K562 (cell line): ENCODE results near the gene SLITRK2.

Experiments used
- ATF1 ChIP-seq, 2 experiments: fragments of 450-650 bp in 1 of 2; IDR thresholded peaks; 2 replicates each; pipeline ENCODE4 v1.6.1; 2016; ENCODE audit warnings: missing compliant biosample characterization in 1 of 2, missing genetic modification characterization in 1 of 2
- CEBPB ChIP-seq: fragments of 450-650 bp; IDR thresholded peaks from 2 replicates; pipeline ENCODE4 v1.6.1; 2016; ENCODE audit warnings: missing genetic modification characterization, missing compliant biosample characterization
- CTCF ChIP-seq, 3 experiments: IDR thresholded peaks in 2 of 3; conservative IDR thresholded peaks in 1 of 3; 2 replicates each; pipeline ENCODE4 v1.5.1; 2011 to 2012; ENCODE audit warnings: low read length in 3 of 3, mild to moderate bottlenecking in 3 of 3, control low read depth in 2 of 3, improper control_type of control experiment in 1 of 3, inconsistent platforms in 1 of 3, low read depth in 1 of 3, mixed read lengths in 1 of 3, moderate library complexity in 1 of 3; ENCODE audit not compliant: insufficient read depth in 2 of 3
- EGR1 ChIP-seq: fragments of 450-650 bp; conservative IDR thresholded peaks from 2 replicates; pipeline ENCODE4 v1.6.1; 2017; ENCODE audit warnings: mild to moderate bottlenecking
- ELF1 ChIP-seq: fragments of 200-800 bp; sonication (Bioruptor generic); IDR thresholded peaks from 2 replicates; pipeline ENCODE4 v1.6.1; 2016; ENCODE audit warnings: missing genetic modification characterization, missing compliant biosample characterization
- ESRRA ChIP-seq: fragments of 450-650 bp; IDR thresholded peaks from 2 replicates; pipeline ENCODE4 v1.6.1; 2014; ENCODE audit warnings: low read depth, mild to moderate bottlenecking, moderate library complexity, borderline replicate concordance
- GABPB2 ChIP-seq: fragments of 250-450 bp; sonication (Bioruptor Pico); conservative IDR thresholded peaks from 2 replicates; pipeline ENCODE4 v1.5.1; 2021; ENCODE audit warnings: mild to moderate bottlenecking
- GTF2F1 ChIP-seq: IDR thresholded peaks from 2 replicates; pipeline ENCODE4 v1.6.1; 2011; ENCODE audit warnings: low read depth, low read length, improper control_type of control experiment
- KLF16 ChIP-seq: IDR thresholded peaks from 2 replicates; pipeline ENCODE4 v1.6.1; 2016; ENCODE audit warnings: antibody characterized with exemption
- MEF2A ChIP-seq: IDR thresholded peaks from 2 replicates; pipeline ENCODE4 v1.6.1; 2011; ENCODE audit warnings: low read depth, mild to moderate bottlenecking, low read length, moderate library complexity; ENCODE audit not compliant: control insufficient read depth
- RBM14 ChIP-seq: fragments of 200-400 bp; formaldehyde crosslinking; IDR thresholded peaks from 2 replicates; pipeline ENCODE4 v1.6.1; 2018; ENCODE audit warnings: low read depth, mild to moderate bottlenecking, low read length, moderate library complexity, borderline replicate concordance; ENCODE audit not compliant: insufficient read depth
- SRSF7 ChIP-seq: fragments of 200-400 bp; formaldehyde crosslinking; optimal IDR thresholded peaks from 2 replicates; pipeline ENCODE3; 2017; ENCODE audit warnings: mild to moderate bottlenecking, low read depth, low read length
- ZNF3 ChIP-seq: fragments of 250-450 bp; sonication (Bioruptor Pico); IDR thresholded peaks from 2 replicates; pipeline ENCODE4 v1.5.0; 2021; ENCODE audit warnings: mild to moderate bottlenecking, moderate library complexity

GRCh38 chrX:145773006-145773405 is 44.6 kb upstream of the SLITRK2 start:
- TF ChIP-seq SRSF7, result no peak
- no peak for TF ChIP-seq GABPB2
- TF ChIP-seq GTF2F1, result no peak
- TF ChIP-seq ESRRA, result no peak
- TF ChIP-seq CTCF (IDR thresholded peaks at IDR 0.05 in 2 of 3, conservative IDR thresholded peaks at IDR 0.05 in 1 of 3; ENCODE audit: insufficient read depth in 2 of 3, low read depth in 1 of 3, low read length in 3 of 3), result no peak
- TF ChIP-seq MEF2A, result no peak
- no peak for TF ChIP-seq CEBPB (tag)
- no peak for TF ChIP-seq ELF1
- TF ChIP-seq RBM14, result no peak
- no peak for TF ChIP-seq ATF1 (CRISPR knock-in tag; IDR thresholded peaks at IDR 0.05)
- TF ChIP-seq ATF1 (tag; IDR thresholded peaks at IDR 0.05), result no peak
- no peak for TF ChIP-seq ZNF3
- no peak for TF ChIP-seq EGR1
- no peak for TF ChIP-seq KLF16
